Aortic smooth muscle cell (primary cell): ENCODE results near the gene ZNF816. TPM values are rescaled to one million over a fixed set of nuclear protein-coding genes. Genes with fewer than 3 reads are reported as not detected.

ENCODE experiments used
- total RNA-seq: library from RNA; depleted of rRNA; stranded (reverse); fragments of >200 nt; gene quantifications from 2 replicates; pipeline ENCODE4 v1.2.3, GENCODE V29; 2014

The ZNF816 gene
- total RNA-seq = 7.2 and 9.8 TPM in 2 replicates

GRCh38 chr19:52962394-52963246 lies at the start of gene ZNF816:
Gene ZNF816, minus strand, starts transcription at chr19:52962881. Its CDS starts 6,792 bp downstream, at chr19:52956089.

GRCh38 chr19:52922841-52923777 lies 39.6 kb downstream of the ZNF816 start, which contains the start of gene ZNF888:
Gene ZNF888, minus strand, starts transcription at chr19:52923428. Its CDS starts 5,555 bp downstream, at chr19:52917873.

Other genes starting within 250 kb of the ZNF816 start
- 11.3 and 11.6 TPM in 2 replicates for gene ZNF611, start 227.8 kb downstream of the ZNF816 start, total RNA-seq
- 2.2 and 2.6 TPM in 2 replicates for gene ZNF600, start 176.1 kb downstream of the ZNF816 start, total RNA-seq
- 12.2 and 16.2 TPM in 2 replicates for gene ZNF28, start 141.2 kb downstream of the ZNF816 start, total RNA-seq
- 14.8 and 21.0 TPM in 2 replicates for gene ZNF468, start 105.3 kb downstream of the ZNF816 start, total RNA-seq
- gene ZNF320, start 65.2 kb downstream of the ZNF816 start, total RNA-seq = 7.7 and 9.7 TPM in 2 replicates
- 3.5 and 5.2 TPM in 2 replicates for gene ZNF888, start 39.5 kb downstream of the ZNF816 start, total RNA-seq
- not detected in 2 replicates for gene ERVV-1, start 51.0 kb upstream of the ZNF816 start, total RNA-seq
- gene ERVV-2, start 81.9 kb upstream of the ZNF816 start, total RNA-seq = not detected in 2 replicates
- gene ZNF160, start 140.5 kb upstream of the ZNF816 start, total RNA-seq = 21.3 and 23.1 TPM in 2 replicates
- 12.7 and 12.9 TPM in 2 replicates for gene ZNF415, start 170.0 kb upstream of the ZNF816 start, total RNA-seq
- 8.0 and 8.5 TPM in 2 replicates for gene ZNF347, start 196.2 kb upstream of the ZNF816 start, total RNA-seq
- gene ZNF665, start 230.5 kb upstream of the ZNF816 start, total RNA-seq = 2.2 and 4.1 TPM in 2 replicates